ENCODE measurements around the gene CHDH. TPM values are rescaled to one million over a fixed set of nuclear protein-coding genes. Genes with fewer than 3 reads are reported as not detected.

The CHDH gene
- polyA plus RNA-seq, 1 experiment = 0.18 TPM

DNA sequence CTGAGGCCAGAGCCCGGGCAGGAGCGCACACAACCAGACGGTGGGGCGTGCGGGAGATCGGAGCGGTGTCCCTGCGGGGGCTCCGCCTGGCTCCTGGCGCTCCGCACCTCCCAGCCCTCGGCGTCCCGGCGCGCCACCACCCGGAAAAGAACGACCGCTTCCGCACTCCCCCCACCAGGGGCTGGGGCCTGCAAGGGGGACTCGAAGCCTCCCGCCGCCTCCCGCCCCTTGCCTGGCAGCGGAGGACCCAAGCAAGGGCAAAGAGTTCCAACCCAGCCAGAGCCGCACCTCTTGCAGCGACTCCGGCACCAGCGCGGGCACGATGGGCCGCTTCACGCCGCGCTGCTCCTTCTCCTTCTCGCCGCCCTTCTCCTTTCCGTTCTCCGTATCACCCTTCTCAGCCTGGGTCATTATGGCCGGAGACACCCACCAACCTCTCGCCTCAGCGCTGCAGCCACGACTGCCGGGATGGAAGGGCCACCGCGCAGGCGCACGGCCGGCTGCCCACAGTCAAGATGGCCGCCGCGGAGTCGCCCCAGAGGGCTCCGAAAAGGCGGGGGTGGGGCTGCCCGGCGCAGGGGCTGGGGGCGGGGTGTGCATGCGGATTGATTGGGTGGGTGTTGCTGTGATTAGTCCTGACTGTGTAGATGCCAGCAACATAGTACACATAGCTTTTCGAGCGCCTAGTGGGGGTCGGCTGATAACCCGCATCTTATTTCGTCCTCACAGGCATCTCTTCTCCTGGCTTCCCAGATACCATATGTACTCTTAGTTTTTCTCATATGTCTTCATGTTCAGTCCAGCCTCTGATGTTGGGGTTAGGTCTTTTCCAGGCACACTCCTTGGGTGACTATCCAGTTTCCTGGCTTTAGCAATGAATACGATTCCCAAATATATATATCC lies 35.7 kb upstream of the CHDH start, which contains the start of gene ACTR8:
Gene ACTR8 (minus strand): TSS at position 462 of the 903 bp plus-strand sequence. CDS start 51 bp downstream, at position 411.
- no peaks in the 10 kb centered on the region for H3K27me3 ChIP-seq (ENCODE audit: control insufficient read depth, insufficient read depth, low read length)
- peaks cover 14% of the 10 kb centered on the region for H3K36me3 ChIP-seq (ENCODE audit: control insufficient read depth, insufficient read depth, low read length)
- CTCF ChIA-PET = interaction anchor here (0.7 kb wide), 1 partner anchor 107 kb away, joined by 3 read pairs; no protein-coding TSS in a partner anchor
- H3K4me3 ChIP-seq (ENCODE audit: low read depth, low read length) = peak within 1 kb of the TSS; percentile 82
- TF ChIP-seq, protein P1, sequence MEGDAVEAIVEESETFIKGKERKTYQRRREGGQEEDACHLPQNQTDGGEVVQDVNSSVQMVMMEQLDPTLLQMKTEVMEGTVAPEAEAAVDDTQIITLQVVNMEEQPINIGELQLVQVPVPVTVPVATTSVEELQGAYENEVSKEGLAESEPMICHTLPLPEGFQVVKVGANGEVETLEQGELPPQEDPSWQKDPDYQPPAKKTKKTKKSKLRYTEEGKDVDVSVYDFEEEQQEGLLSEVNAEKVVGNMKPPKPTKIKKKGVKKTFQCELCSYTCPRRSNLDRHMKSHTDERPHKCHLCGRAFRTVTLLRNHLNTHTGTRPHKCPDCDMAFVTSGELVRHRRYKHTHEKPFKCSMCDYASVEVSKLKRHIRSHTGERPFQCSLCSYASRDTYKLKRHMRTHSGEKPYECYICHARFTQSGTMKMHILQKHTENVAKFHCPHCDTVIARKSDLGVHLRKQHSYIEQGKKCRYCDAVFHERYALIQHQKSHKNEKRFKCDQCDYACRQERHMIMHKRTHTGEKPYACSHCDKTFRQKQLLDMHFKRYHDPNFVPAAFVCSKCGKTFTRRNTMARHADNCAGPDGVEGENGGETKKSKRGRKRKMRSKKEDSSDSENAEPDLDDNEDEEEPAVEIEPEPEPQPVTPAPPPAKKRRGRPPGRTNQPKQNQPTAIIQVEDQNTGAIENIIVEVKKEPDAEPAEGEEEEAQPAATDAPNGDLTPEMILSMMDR (IDR thresholded peaks at IDR 0.05; ENCODE audit: insufficient read depth, low read depth, low read length) = peak; percentile 34
- peak; percentile 13 for DNase-seq (ENCODE audit: low read depth)
- POLR2A ChIA-PET = no interaction called here

GRCh38 chr3:53880396-53881345 lies 34.5 kb upstream of the CHDH start:
- H3K27me3 ChIP-seq (ENCODE audit: control insufficient read depth, insufficient read depth, low read length) = no peaks in the 10 kb centered on the region
- peaks cover 18% of the 10 kb centered on the region for H3K36me3 ChIP-seq (ENCODE audit: control insufficient read depth, insufficient read depth, low read length)
- no peak for DNase-seq (ENCODE audit: low read depth)
- peak overlapping the region; percentile 82 for H3K4me3 ChIP-seq (ENCODE audit: low read depth, low read length)
- TF ChIP-seq, protein P1 (IDR thresholded peaks at IDR 0.05; ENCODE audit: insufficient read depth, low read depth, low read length) = no peak
- ChIA-PET POLR2A (no interaction called here), CTCF (interaction anchor here (0.5 to 1.8 kb wide), 4 partner anchors 9 to 173 kb away, joined by 3 to 4 read pairs (median 3); no protein-coding TSS in a partner anchor)

DNA sequence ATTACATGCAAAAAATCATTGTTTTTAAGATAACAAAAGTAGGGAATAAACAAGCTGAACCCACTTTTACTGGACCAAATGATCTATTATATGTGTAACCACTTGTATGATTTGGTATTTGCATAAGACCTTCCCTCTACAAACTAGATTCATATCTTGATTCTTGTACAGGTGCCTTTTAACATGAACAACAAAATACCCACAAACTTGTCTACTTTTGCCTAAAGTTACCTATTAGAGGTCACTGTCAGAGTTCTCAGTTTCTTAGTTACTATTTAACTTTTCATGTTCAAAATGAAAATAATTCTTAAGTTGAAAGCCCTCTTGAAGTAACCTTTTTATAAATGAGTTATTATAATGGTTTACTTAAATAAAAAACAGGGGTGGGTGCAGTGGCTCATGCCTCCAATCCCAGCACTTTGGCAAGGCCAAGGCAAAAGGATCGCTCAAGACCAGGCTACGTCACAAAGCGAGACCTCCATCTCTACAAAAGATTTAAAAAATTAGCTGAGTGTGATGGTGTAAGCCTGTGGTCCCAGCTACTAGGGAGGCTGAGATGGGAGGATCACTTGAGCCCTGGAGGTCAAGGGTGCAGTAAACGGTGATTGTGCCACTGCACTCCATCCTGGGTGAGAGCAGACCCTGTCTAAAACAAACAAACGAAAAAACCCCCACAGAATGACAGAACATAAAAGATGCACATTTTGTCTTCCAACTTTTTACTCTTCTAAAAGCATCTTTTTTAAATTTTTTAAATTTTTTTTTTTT lies 19.7 kb upstream of the CHDH start:
- TF ChIP-seq, protein P1 (IDR thresholded peaks at IDR 0.05; ENCODE audit: insufficient read depth, low read depth, low read length) = no peak
- Histone ChIP-seq H3K36me3 (ENCODE audit: control insufficient read depth, insufficient read depth, low read length) (peaks cover 16% of the 10 kb centered on the region), H3K27me3 (ENCODE audit: control insufficient read depth, insufficient read depth, low read length) (no peaks in the 10 kb centered on the region), H3K4me3 (ENCODE audit: low read depth, low read length) (no peak overlapping the region)
- ChIA-PET CTCF (interaction anchor here (0.6 to 1.9 kb wide), 2 partner anchors 19 to 1045 kb away, joined by 3 to 6 read pairs; no protein-coding TSS in a partner anchor), POLR2A (no interaction called here)
- DNase-seq (ENCODE audit: low read depth) = no peak

DNA sequence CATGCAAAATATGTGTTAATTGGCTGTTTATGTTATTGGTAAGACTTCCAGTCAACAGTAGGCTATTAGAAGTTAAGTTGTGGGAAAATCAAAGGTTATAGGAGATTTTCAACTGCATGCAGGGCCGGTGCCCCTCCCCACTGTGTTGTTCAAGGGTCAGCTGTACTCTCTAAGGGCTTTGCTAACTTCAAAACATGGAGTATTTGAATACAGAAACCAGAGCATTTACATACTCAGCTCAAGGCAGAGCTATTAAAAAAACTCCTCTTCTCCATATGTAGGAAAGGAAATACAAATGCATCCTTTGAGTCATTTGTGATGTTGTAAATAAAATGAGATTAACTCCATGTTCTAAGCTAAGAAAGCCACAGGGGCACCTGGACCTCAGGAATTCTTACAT lies 16.9 kb upstream of the CHDH start:
- DNase-seq (ENCODE audit: low read depth) = no peak
- POLR2A ChIA-PET = no interaction called here
- CTCF ChIA-PET = no interaction called here
- Histone ChIP-seq H3K27me3 (ENCODE audit: control insufficient read depth, insufficient read depth, low read length) (no peaks in the 10 kb centered on the region), H3K36me3 (ENCODE audit: control insufficient read depth, insufficient read depth, low read length) (peaks cover 4% of the 10 kb centered on the region), H3K4me3 (ENCODE audit: low read depth, low read length) (no peak overlapping the region)
- TF ChIP-seq, protein P1 (IDR thresholded peaks at IDR 0.05; ENCODE audit: insufficient read depth, low read depth, low read length) = no peak

Data from BJ (cell line).